Stimulated activated CD8-positive, alpha-beta memory T cell treated with anti-CD3 and anti-CD28 coated beads, Interleukin-4, amount 100 ng/mL, for 4 hours (primary cell): ENCODE measurements around the gene DCAF6.
"Not testable (repeated sequence)": the region's sequence is repeated elsewhere in the genome, so short reads cannot be mapped to it uniquely, and the experiment has no call there.

ENCODE experiments used
- DNase-seq, 2 donors: peaks; one replicate each; pipeline ENCODE4 v3.0.0-alpha.2; 2020; ENCODE audit warnings: low read depth in 2 of 2, low spot score in 1 of 2

Gene DCAF6

GRCh38 chr1:168007691-168008090 lies 71.2 kb downstream of the DCAF6 start:
- DNase-seq, result no peak

- no peak for DNase-seq
These were observed 72.1 kb downstream of the DCAF6 start for GRCh38 chr1:168008595-168008994.

- no peak for DNase-seq
These were observed 72.8 kb downstream of the DCAF6 start for GRCh38 chr1:168009322-168009721.

- DNase-seq, result no peak
These were observed 82.9 kb downstream of the DCAF6 start for GRCh38 chr1:168019407-168019806.

GRCh38 chr1:168031198-168031597 lies 94.7 kb downstream of the DCAF6 start:
- DNase-seq, result no peak

- no peak for DNase-seq
These were observed 95.1 kb downstream of the DCAF6 start for GRCh38 chr1:168031627-168032026.

GRCh38 chr1:168032029-168032428 lies 95.5 kb downstream of the DCAF6 start:
- DNase-seq, result no peak

- no peak for DNase-seq
These were observed 98.9 kb downstream of the DCAF6 start for GRCh38 chr1:168035345-168035744.

- DNase-seq, result no peak
These were observed 105.9 kb downstream of the DCAF6 start for GRCh38 chr1:168042362-168042761.

GRCh38 chr1:168045311-168045710 lies 108.8 kb downstream of the DCAF6 start:
- DNase-seq, result no peak

- DNase-seq, result no peak
These were observed 113.8 kb downstream of the DCAF6 start for GRCh38 chr1:168050307-168050706.

- DNase-seq, result no peak
These were observed 114.4 kb downstream of the DCAF6 start for GRCh38 chr1:168050880-168051279.

GRCh38 chr1:168053681-168054080 lies 117.2 kb downstream of the DCAF6 start:
- DNase-seq, result no peak

GRCh38 chr1:168054117-168054516 lies 117.6 kb downstream of the DCAF6 start:
- no peak for DNase-seq

- DNase-seq, result not testable (repeated sequence)
These were observed 119.7 kb downstream of the DCAF6 start for GRCh38 chr1:168056152-168056551.

- no peak for DNase-seq
These were observed 120.9 kb downstream of the DCAF6 start for GRCh38 chr1:168057355-168057754.

GRCh38 chr1:168057921-168058320 lies 121.4 kb downstream of the DCAF6 start:
- no peak for DNase-seq

- DNase-seq, result no peak
These were observed 127.7 kb downstream of the DCAF6 start for GRCh38 chr1:168064216-168064615.

- no peak for DNase-seq
These were observed 129.0 kb downstream of the DCAF6 start for GRCh38 chr1:168065506-168065905.

- DNase-seq, result no peak
These were observed 132.9 kb downstream of the DCAF6 start for GRCh38 chr1:168069384-168069783.

GRCh38 chr1:168079761-168080160 lies 143.3 kb downstream of the DCAF6 start:
- DNase-seq, result no peak

- no peak for DNase-seq
These were observed 145.0 kb downstream of the DCAF6 start for GRCh38 chr1:168081373-168082007.
